ENCODE data around the gene MATN4. TPM values are rescaled to one million over a fixed set of nuclear protein-coding genes. Genes with fewer than 3 reads are reported as not detected.

The MATN4 gene
- total RNA-seq, 1 donor from 2014 or later: not detected

GRCh38 chr20:45350217-45350616 lies 42.1 kb upstream of the MATN4 start:
- Histone ChIP-seq H3K4me1 (peaks cover 53% of the 10 kb centered on the region), H3K4me3 (no peak overlapping the region), H3K9me3 (replicated peaks) (no peaks in the 10 kb centered on the region), H3K36me3 (no peaks in the 10 kb centered on the region), H3K27ac (replicated peaks) (no peak overlapping the region), H3K27me3 (ENCODE audit: low read depth) (no peaks in the 10 kb centered on the region)
- intact Hi-C loops (cut with micrococcal nuclease): no loop called here
- no peak for DNase-seq
- TF ChIP-seq CTCF (IDR thresholded peaks at IDR 0.05; ENCODE audit: borderline replicate concordance): no peak

- Histone ChIP-seq H3K9me3 (replicated peaks) (no peaks in the 10 kb centered on the region), H3K36me3 (no peaks in the 10 kb centered on the region), H3K27ac (replicated peaks) (peak within 1 kb of the TSS; percentile 94), H3K27me3 (ENCODE audit: low read depth) (no peaks in the 10 kb centered on the region), H3K4me1 (peaks cover 55% of the 10 kb centered on the region), H3K4me3 (peak within 1 kb of the TSS; percentile 85)
- TF ChIP-seq CTCF (IDR thresholded peaks at IDR 0.05; ENCODE audit: borderline replicate concordance): no peak
- DNase-seq: peak; percentile 70
- intact Hi-C loops (cut with micrococcal nuclease): no loop called here
Observed at GRCh38 chr20:45347936-45348778, 40.1 kb upstream of the MATN4 start, which contains the start of gene SDC4. Gene SDC4, minus strand, starts transcription at chr20:45348424. Its CDS starts 40 bp downstream, at chr20:45348384.

- Histone ChIP-seq H3K27ac (replicated peaks) (peak overlapping the region; percentile 94), H3K36me3 (no peaks in the 10 kb centered on the region), H3K4me1 (peaks cover 62% of the 10 kb centered on the region), H3K27me3 (ENCODE audit: low read depth) (no peaks in the 10 kb centered on the region), H3K9me3 (replicated peaks) (no peaks in the 10 kb centered on the region), H3K4me3 (peak overlapping the region; percentile 85)
- intact Hi-C loops (cut with micrococcal nuclease): no loop called here
- TF ChIP-seq CTCF (IDR thresholded peaks at IDR 0.05; ENCODE audit: borderline replicate concordance): no peak
- no peak for DNase-seq
Observed at GRCh38 chr20:45347297-45347935, 39.3 kb upstream of the MATN4 start.

- DNase-seq: no peak
- Histone ChIP-seq H3K9me3 (replicated peaks) (no peaks in the 10 kb centered on the region), H3K4me3 (peak overlapping the region; percentile 85), H3K27ac (replicated peaks) (peak overlapping the region; percentile 94), H3K4me1 (peaks cover 68% of the 10 kb centered on the region), H3K27me3 (ENCODE audit: low read depth) (no peaks in the 10 kb centered on the region), H3K36me3 (no peaks in the 10 kb centered on the region)
- intact Hi-C loops (cut with micrococcal nuclease): no loop called here
- no peak for TF ChIP-seq CTCF (IDR thresholded peaks at IDR 0.05; ENCODE audit: borderline replicate concordance)
Observed at GRCh38 chr20:45346851-45347250, 38.8 kb upstream of the MATN4 start.

- H3K4me3 ChIP-seq: peak overlapping the region; percentile 85
- TF ChIP-seq CTCF (IDR thresholded peaks at IDR 0.05; ENCODE audit: borderline replicate concordance): no peak
- H3K9me3 ChIP-seq (replicated peaks): no peaks in the 10 kb centered on the region
- peak overlapping the region; percentile 94 for H3K27ac ChIP-seq (replicated peaks)
- no peaks in the 10 kb centered on the region for H3K36me3 ChIP-seq
- peaks cover 73% of the 10 kb centered on the region for H3K4me1 ChIP-seq
- DNase-seq: no peak
- no peaks in the 10 kb centered on the region for H3K27me3 ChIP-seq (ENCODE audit: low read depth)
- intact Hi-C loops (cut with micrococcal nuclease): no loop called here
Observed at GRCh38 chr20:45346291-45346718, 38.2 kb upstream of the MATN4 start.
